NCI-H1694 (cell line): ENCODE measurements around the gene JAK2.

Source experiments
- DNase-seq: peaks from one replicate; lab custom pipeline; 2025; lab: John Stamatoyannopoulos, UW

JAK2 gene

GRCh38 chr9:5140151-5140550 is 155.1 kb downstream of the JAK2 start:
- DNase-seq, result no peak

DNA sequence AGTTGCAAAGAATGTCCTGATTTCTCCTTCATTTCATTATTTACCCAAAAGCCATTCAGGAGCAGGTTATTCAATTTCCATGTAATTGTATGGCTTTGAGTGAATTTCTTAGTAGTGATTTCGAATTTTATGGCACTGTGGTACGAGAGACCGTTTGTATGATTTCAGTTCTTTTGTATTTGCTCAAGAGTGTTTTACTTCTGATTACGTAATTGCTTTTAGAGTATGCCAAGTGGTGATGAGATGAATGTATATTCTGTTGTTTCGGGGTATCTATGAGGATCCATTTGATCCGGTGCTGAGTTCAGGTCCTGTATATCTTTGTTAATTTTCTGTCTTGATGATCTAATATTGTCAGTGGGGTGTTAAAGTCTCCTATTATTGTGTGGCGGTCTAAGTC is 159.1 kb downstream of the JAK2 start:
- no peak for DNase-seq

- no peak for DNase-seq
Measured at GRCh38 chr9:5146241-5146640, 161.2 kb downstream of the JAK2 start.
